ENCODE measurements around the gene TAPBP.

Gene TAPBP

DNA sequence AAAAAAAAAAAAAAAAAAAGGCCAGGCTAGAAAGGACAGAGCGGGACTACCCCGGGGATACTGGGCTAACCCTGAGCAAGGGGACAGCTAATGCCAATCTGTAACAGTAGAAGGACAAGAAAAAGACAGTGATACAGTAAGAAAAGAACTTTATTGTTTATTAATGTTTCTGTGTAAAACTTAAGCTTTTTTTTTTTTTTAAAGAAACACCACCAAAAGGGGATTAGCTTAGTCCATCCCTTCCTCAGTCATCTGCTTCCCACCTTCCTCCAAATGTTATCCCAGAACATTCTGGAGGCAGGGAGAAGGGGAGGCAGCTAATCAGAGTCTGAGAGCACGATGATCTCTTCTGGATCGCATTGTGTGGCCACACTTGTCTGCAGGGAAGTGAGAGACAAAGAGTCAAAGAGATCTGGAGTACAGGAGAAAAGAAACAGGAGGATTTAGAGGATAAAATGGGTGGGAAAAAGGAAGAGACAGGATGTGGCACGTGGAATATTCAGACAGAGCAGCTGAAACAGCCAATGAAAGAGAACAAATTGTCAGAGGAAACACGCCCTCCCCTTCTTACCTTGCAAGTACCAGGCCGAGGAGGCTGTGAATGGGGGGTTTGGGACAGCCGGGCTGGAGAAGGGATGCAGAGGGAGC lies 4.7 kb upstream of the TAPBP start:
- DNase-seq, result no peak

DNA sequence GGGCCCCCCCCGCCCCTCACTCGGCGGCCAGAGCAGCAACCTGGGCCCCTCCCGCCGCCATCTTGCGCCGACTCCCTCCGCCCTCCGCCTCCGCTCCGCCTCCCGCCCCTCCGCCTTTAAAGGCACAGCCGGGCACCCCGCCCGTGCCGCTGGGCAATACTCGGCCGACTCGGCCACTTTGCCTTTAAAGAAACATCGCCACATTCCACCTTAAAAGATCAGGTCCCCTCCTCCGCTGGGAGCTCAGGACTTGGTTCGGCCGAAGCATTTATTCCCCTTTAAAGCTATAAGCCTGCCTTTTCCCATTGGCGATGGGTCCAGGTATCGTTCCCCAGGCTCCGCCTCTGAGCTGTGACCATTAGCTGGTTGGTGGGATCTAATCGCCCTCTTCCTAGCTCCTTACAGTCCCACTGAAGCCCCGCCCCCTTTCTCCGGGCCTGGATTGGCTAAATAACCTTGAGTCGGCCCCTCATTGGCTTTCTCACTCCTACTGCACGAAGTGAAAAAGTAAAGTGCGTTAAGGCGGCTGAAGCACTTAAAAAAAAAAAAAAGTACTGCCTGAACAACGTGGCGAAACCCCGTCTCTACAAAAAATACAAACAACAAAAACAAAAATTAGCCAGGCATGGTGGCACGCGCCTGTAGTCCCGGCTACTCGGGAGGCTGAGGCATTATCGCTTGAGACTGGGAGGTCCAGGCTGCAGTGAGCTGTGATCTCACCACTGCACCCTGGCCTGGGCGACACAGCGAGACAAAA lies 4.0 kb upstream of the TAPBP start, which contains the start of gene ZBTB22:
TSS of gene ZBTB22 (minus strand) at position 76 of the 757 bp plus-strand sequence. CDS start 828 bp downstream, outside the sequence.
- peak; percentile 81 to 92 (median 87) for DNase-seq

DNA sequence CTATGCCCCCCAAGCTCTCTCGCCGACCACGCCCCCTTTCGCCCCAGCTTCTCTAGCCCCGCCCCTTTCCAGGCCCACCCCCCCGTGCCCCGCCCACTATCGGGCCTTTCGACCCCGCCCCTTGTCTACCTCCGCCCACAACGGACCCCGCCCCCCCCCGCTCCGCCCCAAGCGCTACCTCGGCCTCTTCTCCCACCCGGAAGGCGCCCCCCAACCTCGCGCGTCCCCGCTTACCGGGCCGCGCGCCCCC lies 3.5 kb upstream of the TAPBP start:
- DNase-seq, result peak in 3 of 4 experiments; percentile 74 to 79 (median 76)

DNA sequence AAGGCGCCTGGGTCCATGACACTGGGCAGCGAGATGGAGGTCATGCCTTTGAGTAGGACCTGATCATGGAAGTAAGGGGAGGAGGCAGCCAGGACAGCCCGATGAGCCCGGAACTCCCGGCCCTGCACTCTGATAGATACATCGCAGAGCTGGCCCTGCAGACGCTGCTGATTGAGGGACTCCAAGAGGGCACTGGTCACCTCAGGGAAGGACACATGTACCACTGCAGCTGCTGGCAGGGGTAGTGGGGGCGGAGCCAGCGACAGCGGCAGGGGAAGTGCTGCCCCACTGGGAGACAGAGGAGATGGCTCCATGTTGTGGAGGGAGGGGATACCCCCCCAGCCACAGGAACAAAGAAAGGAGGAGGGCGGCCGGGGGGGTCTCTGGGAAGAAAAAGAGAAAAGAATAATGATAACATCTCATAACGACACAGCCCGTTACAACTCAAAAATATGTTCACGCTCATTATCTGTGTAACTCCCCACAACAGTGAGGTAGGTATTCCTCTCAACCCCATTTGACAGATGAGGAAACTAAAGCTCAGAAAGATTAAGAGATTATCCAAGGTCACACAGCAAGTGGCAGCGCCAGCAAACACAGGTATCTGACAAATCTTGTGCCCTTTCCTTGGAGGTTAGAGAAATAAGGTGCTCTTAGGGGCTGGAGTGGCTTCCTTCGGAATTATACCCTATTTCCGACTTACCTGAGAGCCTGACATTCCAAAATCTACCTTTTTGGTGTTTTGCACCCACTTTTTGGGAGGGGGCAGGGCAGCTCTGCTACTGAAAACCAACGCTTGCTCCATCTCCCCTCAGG lies 2.9 kb upstream of the TAPBP start:
- no peak for DNase-seq

DNA sequence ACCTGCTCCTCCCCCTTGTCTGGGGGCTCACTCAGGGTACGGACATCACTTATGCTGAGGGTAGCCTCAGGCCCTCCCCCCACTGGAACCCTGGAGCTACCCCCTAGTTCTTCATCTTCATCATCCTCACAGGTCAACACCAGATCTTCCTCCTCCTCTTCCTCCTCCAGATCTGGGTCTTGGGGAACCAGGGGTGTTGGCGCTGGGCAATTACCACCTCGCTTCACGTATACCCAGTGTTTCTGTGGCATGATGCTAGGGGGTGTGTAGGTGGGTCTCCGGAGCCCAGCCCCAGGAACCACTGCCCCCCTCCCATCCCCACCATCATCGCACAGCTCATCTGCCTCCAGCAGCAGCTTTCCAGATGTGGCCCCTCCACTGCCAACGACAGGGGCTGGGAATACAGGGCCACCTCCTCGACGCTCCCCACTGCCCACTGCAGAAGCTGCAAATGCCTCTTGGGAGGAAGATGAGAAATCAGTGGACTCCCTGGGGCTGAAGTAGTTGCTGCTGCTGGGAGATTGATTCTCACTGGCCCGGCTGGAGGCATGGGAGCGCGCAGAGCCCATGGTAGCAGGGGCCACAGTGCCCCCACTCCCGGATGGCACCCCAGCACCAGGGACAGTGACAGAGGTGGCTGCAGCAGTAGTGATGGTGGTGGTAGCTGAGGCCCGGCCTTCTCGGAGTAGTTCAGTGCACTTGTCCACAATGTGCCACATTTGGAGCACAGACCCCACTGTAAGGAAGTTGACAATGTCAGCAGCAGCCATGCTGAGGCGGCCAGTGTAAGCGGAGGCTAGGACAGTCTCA lies 2.1 kb upstream of the TAPBP start:
- DNase-seq, result no peak

DNA sequence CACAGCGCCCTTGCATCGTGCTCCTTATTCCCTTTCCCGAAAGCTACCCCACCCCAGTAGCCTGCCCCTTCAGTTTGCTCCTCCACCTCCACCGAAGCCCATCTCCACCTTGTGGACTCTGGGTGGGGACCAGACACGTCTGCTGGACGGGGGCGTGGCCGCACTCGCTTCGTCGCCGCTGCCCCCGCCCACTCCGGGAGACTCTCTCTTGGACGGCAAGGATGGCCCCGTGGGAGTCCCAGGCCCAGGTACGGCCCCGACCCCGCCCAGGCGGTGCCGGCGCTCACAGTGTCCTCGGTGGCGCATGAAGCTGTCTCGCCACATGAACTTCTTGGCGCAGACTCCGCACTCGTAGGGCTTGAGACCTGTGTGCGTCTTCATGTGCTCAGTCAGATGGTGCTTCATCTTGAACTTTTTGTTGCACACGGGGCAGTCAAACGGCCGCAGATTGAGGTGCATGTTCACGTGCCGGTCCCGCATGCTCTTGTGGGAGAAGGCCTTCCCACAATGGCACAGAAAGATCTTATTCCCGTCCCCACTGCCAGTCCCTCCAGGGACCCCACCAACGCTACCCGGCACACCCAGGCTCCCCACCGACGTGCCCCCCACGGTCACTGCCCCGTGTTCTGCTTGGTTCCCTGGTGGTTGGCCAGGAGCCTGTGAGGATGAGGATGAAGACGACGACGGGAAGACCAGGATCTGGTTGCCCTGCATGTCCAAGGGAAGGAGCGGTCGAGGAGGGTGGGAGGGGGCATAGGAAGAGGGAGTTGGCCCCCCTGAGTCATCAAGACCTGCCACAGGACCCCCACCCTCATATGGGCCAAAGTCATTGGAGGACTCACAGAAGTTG lies 1.3 kb upstream of the TAPBP start:
- DNase-seq, result no peak

DNA sequence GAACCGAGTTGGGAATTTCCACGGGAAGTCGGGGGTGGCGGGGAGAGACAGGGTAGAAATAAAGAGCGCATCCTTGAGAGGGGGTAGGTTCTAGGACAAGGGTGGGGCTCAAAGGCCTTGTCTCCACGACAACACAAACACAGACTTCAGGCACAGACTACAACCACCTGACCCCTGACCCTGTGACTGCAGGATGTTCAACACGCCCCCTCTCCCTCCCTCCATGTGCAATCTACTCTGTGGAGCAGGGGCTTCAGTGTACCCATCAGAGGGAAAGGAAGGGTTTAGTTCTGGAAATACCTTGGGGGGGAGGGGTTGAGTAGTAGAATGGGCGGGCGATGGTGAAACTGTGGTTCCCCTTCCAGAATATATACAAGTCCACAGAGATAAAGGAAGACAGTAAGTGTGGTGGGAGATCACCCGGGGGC lies 651 bp upstream of the TAPBP start:
- DNase-seq, result peak in 2 of 4 experiments; percentile 18 to 33

DNA sequence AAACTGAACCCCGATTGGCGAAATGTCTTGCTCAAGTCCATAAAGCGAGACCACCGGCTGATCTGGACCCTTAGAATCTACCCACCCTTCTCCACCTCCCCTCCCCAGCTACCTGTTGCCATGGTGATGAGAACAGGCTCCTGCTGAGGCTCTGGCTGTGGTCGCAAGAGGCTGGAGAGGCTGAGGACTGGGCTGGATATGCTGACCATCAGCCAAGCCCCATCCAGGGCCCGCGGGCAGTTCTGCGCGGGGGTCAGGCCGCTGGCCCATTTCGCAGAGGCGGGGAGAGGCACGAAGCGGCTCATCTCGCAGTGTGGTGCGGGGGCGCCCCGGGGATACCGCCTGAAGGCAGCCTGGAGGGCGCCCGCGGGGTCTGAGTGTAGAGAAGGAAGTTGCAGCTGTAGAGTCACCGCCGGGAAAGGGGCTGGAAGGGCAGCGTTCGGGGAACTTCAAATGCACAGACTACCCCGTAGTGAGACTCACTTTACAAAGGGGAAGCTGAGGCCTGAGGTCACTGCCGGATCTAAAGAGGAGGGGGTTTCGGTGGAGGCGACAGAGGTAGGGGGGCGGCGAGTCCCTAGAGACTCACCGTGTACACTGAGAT lies 671 bp downstream of the TAPBP start:
- DNase-seq, result peak in 1 of 4 experiments; percentile 24

DNA sequence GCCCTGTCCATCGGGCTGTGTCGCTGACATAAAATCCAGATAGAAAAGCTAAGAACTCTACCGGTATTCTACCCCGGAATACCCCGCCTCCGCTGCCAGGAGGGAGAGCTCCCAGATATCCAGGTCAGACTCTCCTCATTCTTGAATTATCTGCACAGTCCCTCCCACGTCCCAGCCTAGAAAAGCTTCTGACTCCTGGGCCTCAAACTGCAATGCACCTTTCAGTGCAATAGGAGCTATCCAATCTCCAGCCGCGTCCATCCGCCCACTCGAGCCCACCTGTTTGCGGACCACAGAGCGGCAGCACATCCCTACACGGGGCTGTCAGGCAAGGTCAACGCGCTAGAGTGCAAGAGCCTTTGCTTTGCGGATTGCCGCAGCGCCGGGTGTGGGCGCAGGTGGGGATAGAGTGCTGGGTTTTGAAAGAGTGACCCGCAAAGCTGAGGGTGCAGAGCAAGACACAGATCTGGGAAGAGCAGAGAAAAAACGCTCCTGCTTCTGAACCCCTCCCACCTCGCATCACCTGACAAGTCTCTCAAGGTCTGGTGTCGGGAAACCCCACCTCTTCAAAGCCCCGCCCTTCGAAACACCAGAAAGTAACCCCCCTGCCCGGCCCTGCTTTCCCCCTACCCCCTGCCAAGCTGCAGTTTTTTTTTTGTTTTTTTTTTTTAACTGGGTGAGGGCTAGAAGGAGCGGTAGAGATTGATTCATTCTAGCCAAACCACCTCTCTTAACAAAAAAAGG lies 1.3 kb downstream of the TAPBP start:
- DNase-seq, result peak; percentile 20 to 76 (median 50)

DNA sequence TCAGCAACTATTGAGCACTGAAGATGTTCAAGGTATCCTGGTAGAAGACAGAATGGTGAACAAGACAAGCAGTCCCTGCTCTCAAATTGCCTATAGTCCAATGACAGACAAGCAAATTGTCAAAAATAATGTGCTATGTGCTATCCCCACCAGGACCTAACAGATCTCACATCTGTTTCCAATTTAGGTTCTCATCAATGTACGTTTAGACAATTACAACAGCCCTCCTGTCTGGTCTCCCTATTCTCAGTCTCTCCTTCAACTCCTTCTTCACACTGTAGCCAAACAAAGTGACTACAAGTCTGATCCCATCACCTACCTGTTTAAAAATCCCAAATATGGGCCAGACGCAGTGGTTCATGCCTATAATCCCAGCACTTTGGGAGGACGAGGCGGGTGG lies 7.5 kb downstream of the TAPBP start:
- DNase-seq, result no peak

DNA sequence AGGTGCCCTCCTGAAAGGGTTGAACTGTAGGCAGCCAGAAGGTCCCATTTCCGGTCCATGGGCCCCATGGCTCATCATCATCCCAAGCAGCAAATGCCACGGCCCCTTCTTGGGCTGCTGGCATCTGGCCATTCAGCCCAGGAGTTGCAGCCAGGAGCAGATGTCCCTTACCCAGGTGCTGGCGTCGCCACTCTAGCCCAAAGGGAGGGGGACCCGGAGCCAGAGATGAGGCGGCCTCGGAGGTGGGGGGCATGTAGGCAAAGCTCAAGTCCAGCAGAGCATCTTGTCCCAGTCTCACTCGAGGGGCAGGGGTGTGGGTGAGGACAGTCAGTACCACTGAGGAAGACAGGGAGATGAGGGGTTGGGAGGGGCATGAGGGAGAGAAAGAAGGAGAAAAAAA lies 8.8 kb downstream of the TAPBP start:
- DNase-seq, result no peak

DNA sequence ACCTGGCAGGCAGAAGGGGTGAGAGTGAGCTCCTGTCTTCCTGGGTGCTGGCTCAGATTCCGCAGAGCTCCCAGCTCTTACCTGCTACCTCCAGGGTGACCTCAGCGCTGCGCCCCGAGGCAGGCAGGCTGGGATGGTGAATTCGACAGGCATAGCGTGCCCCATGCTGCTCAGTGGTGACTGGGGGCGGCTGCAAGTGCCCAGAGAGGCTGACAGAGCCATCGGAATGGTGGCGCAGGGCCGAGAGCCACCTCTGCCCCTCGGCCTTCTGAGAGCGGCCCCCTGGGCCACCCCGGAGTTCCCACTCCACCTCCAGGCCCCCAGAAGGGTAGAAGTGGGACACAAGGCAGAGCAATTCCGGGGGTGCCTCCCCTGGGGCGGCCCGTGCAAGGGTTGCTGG lies 9.7 kb downstream of the TAPBP start:
- DNase-seq, result no peak

DNA sequence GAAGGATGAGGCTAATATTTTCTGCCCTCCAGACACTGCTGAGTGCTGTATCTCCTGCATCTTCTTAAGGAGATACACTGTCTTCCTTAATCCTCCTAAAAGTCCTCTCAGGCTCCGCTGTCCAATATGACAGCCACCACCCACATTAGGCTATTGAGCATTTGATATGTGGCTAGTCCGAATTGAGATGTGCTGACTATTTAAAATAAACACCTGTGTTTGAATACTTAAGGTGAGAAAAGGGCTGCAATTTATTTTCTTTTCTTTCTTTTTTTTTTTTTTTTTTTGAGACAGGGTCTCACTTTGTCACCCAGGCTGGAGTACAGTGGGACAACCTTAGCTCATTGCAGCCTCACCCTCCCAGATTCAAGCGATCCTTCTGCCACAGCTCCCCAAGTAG lies 12.0 kb downstream of the TAPBP start:
- no peak for DNase-seq

DNA sequence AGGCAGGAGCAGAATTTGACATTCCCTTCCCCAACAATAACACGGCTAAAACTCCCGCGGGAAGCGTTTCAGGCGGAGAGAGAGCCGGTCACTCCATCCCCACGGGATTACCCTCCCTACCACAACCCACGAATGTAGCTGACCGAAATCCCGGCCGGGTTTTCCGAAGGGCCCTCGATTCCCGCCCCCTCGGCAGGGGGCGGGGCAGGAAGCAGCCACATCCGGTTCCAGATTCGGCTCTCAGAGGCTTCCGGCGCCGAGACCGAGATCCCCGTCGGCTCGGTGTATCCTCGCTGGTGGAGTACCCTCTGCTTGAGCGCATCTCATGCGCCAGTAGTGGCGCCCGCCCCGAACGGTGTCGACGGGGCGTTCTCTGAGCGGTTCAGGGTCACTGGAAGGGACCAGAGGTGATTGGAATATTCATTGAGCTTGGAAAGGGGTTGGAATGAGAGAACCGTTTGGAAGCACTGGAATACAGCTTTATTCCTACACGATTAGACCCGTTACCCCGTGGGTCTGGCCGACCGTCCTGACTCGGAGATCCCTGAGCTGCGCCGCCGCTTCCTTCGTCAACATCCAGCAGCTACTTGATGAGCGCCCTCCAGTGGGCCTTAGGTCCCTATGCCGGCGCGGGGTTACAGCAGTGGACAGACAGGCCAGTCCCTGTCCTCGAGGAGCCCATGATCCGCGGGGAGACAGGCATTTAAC lies 14.5 kb downstream of the TAPBP start:
- peak; percentile 77 to 91 (median 89) for DNase-seq

DNA sequence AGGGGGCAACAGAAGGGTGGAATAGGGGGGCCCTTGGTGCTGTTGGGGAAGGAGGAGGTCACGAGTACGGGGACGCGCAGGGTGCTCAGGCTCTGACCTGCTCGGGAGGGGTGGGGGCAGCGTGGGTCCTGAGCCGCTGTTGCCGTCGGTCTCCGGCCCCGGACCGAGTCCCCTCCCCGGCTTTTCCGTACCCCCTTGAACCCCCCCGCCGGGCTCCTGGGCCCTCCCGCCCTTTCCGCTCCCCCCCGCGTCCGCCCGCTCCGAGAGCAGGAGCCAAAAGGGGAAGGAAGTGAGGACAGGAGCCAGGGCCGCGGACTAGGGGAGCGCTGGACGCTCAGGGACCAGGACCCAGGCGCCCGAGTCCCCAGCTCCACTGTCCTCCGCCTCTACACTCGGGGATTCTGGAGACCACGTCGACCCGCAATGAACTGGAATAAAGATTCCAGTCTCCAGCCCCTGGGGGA lies 15.1 kb downstream of the TAPBP start, which contains the start of gene RGL2:
TSS of gene RGL2 (minus strand) at position 170 of the 464 bp plus-strand sequence. CDS start 332 bp downstream, outside the sequence.
- DNase-seq, result peak in 2 of 4 experiments; percentile 60 to 61

DNA sequence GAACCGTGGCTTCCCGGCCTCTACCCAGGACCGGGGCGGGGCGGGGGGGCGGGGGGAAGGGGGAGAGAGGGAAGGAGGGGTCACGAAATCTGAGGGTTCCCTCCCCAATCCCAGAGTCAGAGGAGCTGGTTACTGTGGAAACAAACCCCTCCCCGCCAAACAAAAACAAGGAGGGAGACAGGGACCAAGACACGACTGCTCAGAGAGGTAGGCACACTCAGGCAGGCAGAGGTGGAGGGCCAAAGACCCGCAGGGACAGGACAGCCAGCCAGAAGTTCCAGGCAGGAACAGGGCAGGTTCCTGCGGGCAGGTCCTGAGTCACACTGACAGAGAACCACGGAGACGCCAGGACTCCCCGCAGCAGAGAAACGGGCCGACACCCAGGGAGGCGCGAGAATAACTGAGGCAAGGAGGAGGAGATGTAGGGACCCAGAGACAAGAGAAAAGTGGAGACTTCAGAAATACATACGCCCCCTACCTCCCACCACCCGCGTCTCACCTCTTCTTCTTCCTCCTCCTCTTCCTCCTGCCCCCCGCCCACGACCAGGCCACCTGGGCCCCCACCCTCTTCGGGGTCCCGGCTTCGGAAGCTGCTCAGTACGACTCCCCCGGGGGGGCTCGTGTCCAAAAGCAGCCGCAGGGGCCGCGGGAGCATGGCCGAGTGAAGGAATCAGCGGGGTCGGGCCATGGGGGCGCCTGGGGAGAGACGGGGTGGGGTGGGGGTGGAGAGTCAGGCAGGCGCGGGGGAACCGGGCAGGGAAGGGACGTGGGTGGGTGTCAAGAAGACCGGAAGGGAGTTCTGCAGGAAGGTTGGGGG lies 15.7 kb downstream of the TAPBP start:
- DNase-seq, result peak in 1 of 4 experiments; percentile 35

DNA sequence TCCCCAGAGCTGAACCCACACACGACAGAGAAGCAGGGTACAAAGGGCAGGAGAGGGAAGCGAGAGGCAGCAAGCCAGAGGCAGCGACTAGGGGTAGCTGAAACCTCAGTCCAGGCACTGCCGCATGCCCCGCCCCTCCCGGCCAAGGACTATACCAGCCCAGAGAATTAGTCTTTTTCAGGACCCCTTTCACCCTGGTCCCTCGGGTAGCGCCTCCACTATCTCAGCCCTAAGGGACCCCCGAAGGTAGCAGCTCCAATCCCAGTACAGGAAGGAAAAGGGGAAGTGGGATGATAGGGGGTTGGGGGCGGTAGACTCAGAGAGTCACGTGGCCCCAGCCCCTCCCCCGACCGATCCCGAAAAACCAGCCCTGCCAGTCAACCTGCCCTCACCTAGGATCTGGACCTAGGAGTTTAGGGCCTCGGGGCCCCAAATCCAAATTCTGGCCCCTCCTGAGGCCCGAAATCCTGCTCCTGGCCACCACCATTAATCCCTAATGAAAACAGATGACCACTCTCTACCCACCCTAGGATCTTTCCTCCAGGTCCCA lies 16.4 kb downstream of the TAPBP start:
- DNase-seq, result no peak

DNA sequence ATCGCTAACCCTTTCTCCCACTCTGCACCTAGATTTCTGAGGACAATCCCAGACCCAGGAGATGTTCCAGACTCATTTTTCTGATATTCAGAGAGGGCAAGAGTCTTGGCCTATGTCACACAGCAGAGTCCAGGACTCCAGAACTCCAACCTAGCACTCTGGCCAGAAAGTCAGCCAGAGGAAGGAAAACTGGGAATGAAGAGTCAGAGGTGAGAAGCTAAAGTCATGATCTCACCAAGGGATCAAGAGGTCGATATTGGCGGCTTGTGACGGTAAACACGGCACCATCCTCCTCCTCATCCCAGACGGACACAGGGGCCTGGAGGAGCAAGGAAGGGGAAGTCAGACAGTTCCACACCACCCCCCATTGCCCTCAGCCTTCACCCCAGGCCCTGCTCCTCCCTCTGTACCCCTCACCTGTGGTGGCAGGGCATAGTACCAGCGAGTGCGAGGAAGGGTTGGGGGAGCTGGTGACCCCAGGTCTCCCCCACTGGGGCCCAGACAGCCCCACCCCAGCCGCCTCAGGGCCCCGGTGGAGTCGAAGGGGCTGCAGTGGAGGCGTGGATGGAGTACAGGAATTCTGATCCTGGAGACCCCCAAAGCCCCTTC lies 17.0 kb downstream of the TAPBP start:
- DNase-seq, result no peak
